Measurements from ENCODE around the gene IQGAP1.

IQGAP1 gene

DNA sequence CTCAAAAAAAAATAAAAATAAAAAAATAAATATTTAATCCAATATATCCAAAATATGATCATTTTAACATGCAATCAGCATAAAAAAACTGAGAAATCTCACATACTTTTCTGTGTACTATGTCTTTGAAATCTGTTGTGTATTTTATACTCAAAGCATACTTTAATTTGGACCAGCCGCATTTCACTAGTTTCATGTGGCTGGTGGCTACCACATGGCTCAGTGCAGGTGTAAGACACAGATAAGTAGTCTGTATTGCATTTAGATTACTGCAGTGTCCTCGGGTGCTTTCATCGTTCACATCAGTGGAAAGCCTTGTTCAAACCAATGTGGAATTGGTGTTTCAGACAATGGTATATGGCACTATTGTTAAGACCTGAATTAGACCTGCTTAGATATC, 152.7 kb downstream of the IQGAP1 start:
- no peak for DNase-seq

DNA sequence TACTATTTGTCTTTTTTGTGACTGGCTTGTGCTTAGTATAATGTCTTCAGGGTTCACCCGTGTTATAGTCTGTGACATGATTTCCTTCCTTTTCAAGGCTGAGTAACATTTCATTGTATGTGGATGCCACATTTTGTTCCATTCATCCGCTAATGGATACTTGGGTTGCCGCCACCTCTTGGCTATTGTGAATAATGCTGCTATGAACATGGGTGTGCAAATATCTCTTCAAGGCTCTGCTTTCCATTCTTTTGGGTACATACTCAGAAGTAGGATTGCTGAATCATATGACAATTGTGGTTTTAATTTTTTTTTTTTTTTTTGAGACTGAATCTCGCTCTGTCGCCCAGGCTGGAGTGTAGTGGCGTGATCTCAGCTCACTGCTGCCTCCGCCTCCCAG, 157.1 kb downstream of the IQGAP1 start:
- peak; percentile 18 for DNase-seq

DNA sequence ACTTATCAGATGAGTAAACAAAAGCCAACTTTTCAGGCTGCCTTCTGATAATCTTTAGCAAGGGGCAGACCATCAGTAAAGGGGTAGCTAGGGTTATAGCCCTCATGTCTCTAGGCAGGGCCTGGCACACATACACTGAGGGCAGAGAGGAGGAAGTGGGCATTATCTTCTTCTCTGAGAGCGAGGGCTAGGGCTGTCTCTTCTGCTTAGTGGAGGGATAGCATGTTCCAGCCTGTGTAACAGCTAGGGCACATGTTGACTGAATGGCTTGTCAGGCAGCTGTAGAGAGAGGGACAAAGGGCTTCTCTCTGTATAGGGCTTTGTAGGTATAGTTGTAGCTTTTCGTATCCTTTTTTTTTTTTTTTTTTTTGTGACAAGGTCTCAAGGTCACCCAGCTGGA, 159.5 kb downstream of the IQGAP1 start:
- DNase-seq = no peak

- DNase-seq = peak; percentile 39
Measured at GRCh38 chr15:90550919-90551318, 162.9 kb downstream of the IQGAP1 start.

All from fibroblast of skin of right quadriceps (primary cell).